Adipose tissue (tissue), 3 donors: Measurements from ENCODE around the gene ATP6V1D. TPM values are rescaled to one million over a fixed set of nuclear protein-coding genes. Genes with fewer than 3 reads are reported as not detected.

Experiments used
- H3K27ac ChIP-seq: one replicate; pipeline ENCODE4 v1.5.1; 2013; ENCODE audit warnings: low read depth, low read length
- WGBS, 3 donors: extraction: QIAGEN DNeasy Blood & Tissue Kit; methylation state at CpG; one replicate each; pipeline ENCODE4 v1.1.7; 2013; 5-methylcytosine and 5-hydroxymethylcytosine counted together
- polyA plus RNA-seq, 3 donors: library from polyadenylated mRNA; stranded (reverse); fragments of 200-250 nt; gene quantifications; one replicate each; pipeline ENCODE4 v1.2.3, GENCODE V29; 2013
- donor health status: healthy with polysubstance abuse.
- donor health status: Bipolar disorder and iron deficiency.
- donor health status: healthy.

The ATP6V1D gene
- polyA plus RNA-seq, 3 donors = 27.5 to 64.4 (median 31.3) TPM

DNA sequence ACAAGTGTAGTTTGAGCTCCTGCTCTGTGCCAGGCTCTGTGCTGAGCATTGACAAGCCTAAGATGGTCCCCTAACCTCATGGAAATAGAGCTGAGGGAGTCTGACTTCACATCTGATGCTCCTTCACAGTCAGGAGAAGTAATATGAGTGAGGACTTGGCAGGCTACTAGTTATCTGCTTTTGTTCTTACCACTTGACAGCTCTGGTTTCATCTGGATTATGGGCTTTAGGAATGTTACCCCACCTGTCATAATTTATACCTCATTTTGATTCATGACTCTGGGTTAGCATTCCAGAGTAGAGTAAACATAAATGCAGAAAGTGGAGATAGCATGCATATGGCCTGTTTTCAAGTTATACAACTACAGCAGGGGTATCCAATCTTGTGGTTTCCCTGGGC lies 40.5 kb downstream of the ATP6V1D start:
- H3K27ac ChIP-seq = no peak overlapping the region

DNA sequence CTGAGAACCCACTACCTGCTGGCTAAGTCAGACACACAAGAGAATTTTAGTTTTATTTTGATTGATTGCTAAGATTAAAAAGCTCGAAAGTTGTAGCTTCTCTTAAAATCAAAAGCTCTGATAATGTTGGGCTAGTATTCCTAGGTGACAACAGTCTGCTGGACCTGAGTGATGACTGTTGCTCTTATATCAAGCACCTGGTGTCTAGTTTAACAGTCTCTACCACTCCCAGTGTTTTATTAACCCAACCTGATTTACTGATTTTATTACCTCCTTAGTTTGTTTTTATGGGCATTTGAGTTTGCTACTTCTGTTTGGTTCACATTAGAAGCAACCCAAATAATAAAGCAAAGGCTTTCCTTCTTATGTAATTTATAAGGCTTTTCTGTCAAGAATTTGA lies 41.8 kb downstream of the ATP6V1D start:
- WGBS, 3 donors = 76 to 87% (median 80%) methylated on average over 1 of the region's 1 CpG
- no peak overlapping the region for H3K27ac ChIP-seq

DNA sequence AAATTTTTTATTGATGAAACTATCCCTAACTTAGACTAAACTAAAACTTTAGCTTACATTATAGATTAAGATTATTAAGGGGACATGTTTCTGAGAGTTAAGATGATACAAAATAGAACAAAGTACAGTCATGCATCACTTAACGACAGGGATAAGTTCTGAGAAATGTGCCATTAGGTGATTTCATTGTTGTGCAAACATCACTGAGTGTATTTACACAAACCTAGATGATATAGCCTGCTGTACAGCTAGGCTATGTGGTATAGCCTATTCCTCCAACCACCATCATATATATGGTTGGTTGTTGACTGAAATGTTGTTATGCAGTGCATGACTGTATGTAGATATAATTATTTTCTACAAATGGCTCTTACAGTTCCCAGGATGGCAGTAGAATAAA lies 46.5 kb downstream of the ATP6V1D start:
- 44 to 90% (median 73%) methylated on average over 1 of the region's 1 CpG for WGBS, 3 donors

DNA sequence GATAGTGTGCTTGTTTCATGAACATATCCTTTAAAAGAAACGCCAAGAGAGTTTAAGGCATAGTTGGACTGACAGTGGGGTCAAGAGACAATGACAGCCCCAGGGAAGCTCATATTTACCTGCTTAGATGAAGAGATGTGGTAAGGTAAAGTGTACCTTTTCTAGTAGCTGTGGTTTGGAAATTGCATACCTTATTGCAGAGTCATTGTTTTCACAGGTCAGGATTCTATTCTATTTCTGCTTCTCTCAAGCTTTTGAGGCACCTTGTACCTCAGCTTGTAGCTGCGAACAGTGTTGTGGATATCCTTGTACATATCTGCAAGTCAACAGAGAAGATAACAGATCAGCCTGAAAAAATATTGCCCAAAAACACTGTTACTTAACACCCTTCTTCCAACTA lies 47.7 kb downstream of the ATP6V1D start:
- H3K27ac ChIP-seq = no peak overlapping the region
- 83 to 96% (median 96%) methylated on average over 2 of the region's 2 CpGs for WGBS, 3 donors

More for the DNA sequence above, 46.5 kb downstream of the ATP6V1D start:
- H3K27ac ChIP-seq = no peak overlapping the region

Other genes starting within 250 kb of the ATP6V1D start
- gene GARIN2, start 170.4 kb downstream of the ATP6V1D start, polyA plus RNA-seq = under 1 TPM in 2 of 3 donors, not detected in 1; 0.04 to 0.05 TPM
- 1 to 10 TPM; 4.5 to 8.4 (median 6.7) TPM for gene PALS1, start 118.4 kb downstream of the ATP6V1D start, polyA plus RNA-seq
- 100 to 1,000 TPM in 1 of 3 donors, 10 to 100 TPM in 2; 55.2 to 113 (median 73.6) TPM for gene EIF2S1, start 524 bp upstream of the ATP6V1D start, polyA plus RNA-seq
- gene PLEK2, start 52.4 kb upstream of the ATP6V1D start, polyA plus RNA-seq = 1 to 10 TPM in 2 of 3 donors, under 1 TPM in 1; 0.67 to 7.4 (median 1.8) TPM
- 1 to 10 TPM; 1.3 to 2.2 (median 1.5) TPM for gene TMEM229B, start 128.9 kb upstream of the ATP6V1D start, polyA plus RNA-seq
- gene PLEKHH1, start 173.5 kb upstream of the ATP6V1D start, polyA plus RNA-seq = 10 to 100 TPM in 1 of 3 donors, 1 to 10 TPM in 2; 2.2 to 12.5 (median 6.3) TPM
- gene PIGH, start 240.5 kb upstream of the ATP6V1D start, polyA plus RNA-seq = 10 to 100 TPM; 12.5 to 26.8 (median 18.0) TPM